GM12878 (cell line): ENCODE data around the gene STOML3. TPM values are rescaled to one million over a fixed set of nuclear protein-coding genes. Genes with fewer than 3 reads are reported as not detected.
A peak's percentile ranks its signal among the peaks of the same experiment; 100 is the strongest.

Experiments
- ATAC-seq: fragments of 200-7000 bp; cut with Tn5 transposase; 3 replicates; pipeline ENCODE4 v1.9.1; 2020; ENCODE audit warnings: mild to moderate bottlenecking, moderate library complexity
- BruUV-seq: library from RNA; stranded (reverse); fragments of 400-500 nt; replicated peaks from 2 replicates; lab custom pipeline; 2021; lab: Mats Ljungman, UMichigan
- CTCF ChIA-PET: fragments of 300-600 bp; sonication (Branson Sonifier 250); formaldehyde crosslinking; extraction: SDS; loops from one replicate; lab custom pipeline; 2021; ENCODE audit warnings: inconsistent platforms; lab: Yijun Ruan, JAX
- POLR2A ChIA-PET: fragments of 350-600 bp; formaldehyde crosslinking; extraction: SDS; loops from one replicate; lab custom pipeline; 2021; ENCODE audit warnings: inconsistent platforms; lab: Charles Lee
- RAD21 ChIA-PET: fragments of 300-600 bp; sonication (Branson Sonifier 250); formaldehyde crosslinking; loops from one replicate; lab custom pipeline; 2023; ENCODE audit warnings: antibody characterized with exemption; ENCODE audit not compliant: unreplicated experiment; lab: Charles Lee
- SMC1A ChIA-PET: fragments of 300-600 bp; sonication (Branson Sonifier 250); formaldehyde crosslinking; loops from one replicate; lab custom pipeline; 2023; ENCODE audit not compliant: unreplicated experiment, uncharacterized antibody; lab: Charles Lee
- DNase-seq: peaks from one replicate; pipeline ENCODE4 v3.0.0-alpha.2; 2011; ENCODE audit warnings: low read depth, low spot score
- FAIRE-seq: peaks from 3 replicates; lab custom pipeline; 2011; peaks lifted over from hg19 to GRCh38; lab: Jason Lieb, UNC
- H2AFZ ChIP-seq: 2 replicates; pipeline ENCODE4 v1.6.0; 2011; ENCODE audit warnings: low read depth, low read length, control low read depth; ENCODE audit not compliant: control insufficient read depth
- H3K27ac ChIP-seq: 2 replicates; pipeline ENCODE4 v1.5.1; 2011; ENCODE audit warnings: control low read depth; ENCODE audit not compliant: control insufficient read depth, insufficient read depth
- H3K27me3 ChIP-seq, 2 experiments: replicated peaks in 1 of 2; 2 replicates each; pipeline versions ENCODE4 v1.6.0 to v1.6.1; 2011; ENCODE audit warnings: low read length in 1 of 2; ENCODE audit not compliant: control insufficient read depth in 2 of 2, insufficient read depth in 2 of 2
- H3K36me3 ChIP-seq, 2 experiments: 2 replicates each; pipeline ENCODE4 v1.5.1; 2011; ENCODE audit warnings: low read length in 1 of 2; ENCODE audit not compliant: control insufficient read depth in 2 of 2, insufficient read depth in 2 of 2
- H3K4me1 ChIP-seq: 2 replicates; pipeline ENCODE4 v1.6.1; 2011; ENCODE audit warnings: mild to moderate bottlenecking, low read length, moderate library complexity, mixed read lengths; ENCODE audit not compliant: control insufficient read depth, insufficient read depth
- H3K4me2 ChIP-seq: 2 replicates; pipeline ENCODE4 v1.6.0; 2011; ENCODE audit warnings: control low read depth; ENCODE audit not compliant: control insufficient read depth, insufficient read depth
- H3K4me3 ChIP-seq: fragments of 200-600 bp; sonication (generic); 2 replicates; pipeline ENCODE4 v1.5.1; 2016
- H3K79me2 ChIP-seq: 2 replicates; pipeline ENCODE4 v1.6.0; 2011; ENCODE audit warnings: low read length; ENCODE audit not compliant: control insufficient read depth, insufficient read depth
- H3K9ac ChIP-seq: 2 replicates; pipeline ENCODE4 v1.8.0; 2011; ENCODE audit warnings: low read length, control low read depth, mixed read lengths; ENCODE audit not compliant: control insufficient read depth, insufficient read depth
- H3K9me3 ChIP-seq: replicated peaks from 3 replicates; pipeline ENCODE4 v1.5.1; 2011; ENCODE audit warnings: mild to moderate bottlenecking, low read length; ENCODE audit not compliant: control insufficient read depth, insufficient read depth
- H4K20me1 ChIP-seq: 2 replicates; pipeline ENCODE4 v1.6.0; 2011; ENCODE audit not compliant: control insufficient read depth, insufficient read depth
- CBFB ChIP-seq: IDR thresholded peaks from 2 replicates; pipeline ENCODE4 v1.6.1; 2016; ENCODE audit warnings: antibody characterized with exemption, low read depth
- E4F1 ChIP-seq: fragments of 450-650 bp; IDR thresholded peaks from 2 replicates; pipeline ENCODE4 v1.6.1; 2018; ENCODE audit warnings: borderline replicate concordance, mild to moderate bottlenecking; ENCODE audit not compliant: partially characterized antibody
- EED ChIP-seq: sonication (generic); IDR thresholded peaks from 2 replicates; pipeline ENCODE4 v1.6.1; 2016; ENCODE audit warnings: antibody characterized with exemption, low read depth
- MEF2A ChIP-seq: IDR thresholded peaks from 2 replicates; pipeline ENCODE4 v1.6.1; 2011; ENCODE audit warnings: low read depth, mild to moderate bottlenecking, low read length, moderate library complexity; ENCODE audit not compliant: insufficient read depth
- PKNOX1 ChIP-seq: fragments of 450-650 bp; IDR thresholded peaks from 2 replicates; pipeline ENCODE4 v1.6.1; 2016; ENCODE audit warnings: mild to moderate bottlenecking
- POLR2AphosphoS2 ChIP-seq: IDR thresholded peaks from 2 replicates; pipeline ENCODE4 v1.6.1; 2011; ENCODE audit warnings: low read depth, mild to moderate bottlenecking, low read length, improper control_type of control experiment, moderate library complexity
- SKIL ChIP-seq: fragments of 450-650 bp; IDR thresholded peaks from 2 replicates; pipeline ENCODE4 v1.6.1; 2017; ENCODE audit warnings: mild to moderate bottlenecking, low read depth, inconsistent platforms; ENCODE audit not compliant: poor library complexity, severe bottlenecking
- SREBF2 ChIP-seq: IDR thresholded peaks from 2 replicates; pipeline ENCODE4 v1.6.1; 2012; ENCODE audit warnings: mild to moderate bottlenecking, low read length
- YBX1 ChIP-seq: fragments of 450-650 bp; IDR thresholded peaks from 2 replicates; pipeline ENCODE4 v1.6.1; 2016; ENCODE audit warnings: antibody characterized with exemption
- WGBS: methylation state at CpG from one replicate; pipeline ENCODE4 v1.1.6; 2016; ENCODE audit warnings: low lambda C conversion rate; ENCODE audit not compliant: insufficient replicate concordance, insufficient coverage; ENCODE audit errors: missing lambda C conversion rate; 5-methylcytosine and 5-hydroxymethylcytosine counted together
- in situ Hi-C: fragments of 300-500 bp; cut with MboI; formaldehyde crosslinking; loops from 9 replicates; pipeline ENCODE4 v1.14.3; 2018; ENCODE audit warnings: mixed read lengths
- intact Hi-C: fragments of 100-400 bp; cut with micrococcal nuclease; formaldehyde crosslinking; loops from one replicate; pipeline ENCODE4 v1.14.2; 2022; ENCODE audit not compliant: unreplicated experiment
- polyA plus RNA-seq, 11 experiments: library from polyadenylated mRNA; depleted of rRNA in 4 of 11; unstranded in 6 of 11; stranded (reverse) in 5 of 11; fragments of >200 nt; fragmentation: Nextera tagmentation in 4 of 11; fragmentation: Illumina TruSeq in 1 of 11; extraction: Ambion mirVana in 4 of 11; extraction: Trizol in 1 of 11; gene quantifications; 1 replicate in 1 of 11; 2 replicates in 10 of 11; pipeline versions ENCODE4 v1.2.1 to v1.2.3, GENCODE V29; 2011 to 2016; ENCODE audit warnings: inconsistent platforms in 2 of 11, missing spikeins in 2 of 11, low read depth in 1 of 11
- total RNA-seq, 4 experiments: library from RNA; depleted of rRNA in 3 of 4; stranded (reverse); fragments of >200 nt in 3 of 4; fragmentation: Illumina TruSeq in 1 of 4; extraction: Trizol in 1 of 4; gene quantifications; 2 replicates each; pipeline versions ENCODE4 v1.2.1 to v1.2.3, GENCODE V29; 2013 to 2021

The STOML3 gene
- total and polyA plus RNA-seq, 10 of the 15 experiments (the other 5 are each of a cell fraction or from before 2014, with no cell fraction given): not detected

- no TSS peak for BruUV-seq
- Histone ChIP-seq H3K9me3 (no peaks in the 10 kb centered on the region), H3K27ac (no peak overlapping the region), H3K4me1 (no peaks in the 10 kb centered on the region), H3K4me2 (no peak overlapping the region), H3K36me3 (no peaks in the 10 kb centered on the region), H3K9ac (no peak overlapping the region), H3K27me3 (no peaks in the 10 kb centered on the region), H3K79me2 (no peaks in the 10 kb centered on the region), H4K20me1 (no peaks in the 10 kb centered on the region), H3K4me3 (no peak overlapping the region), H2AFZ (no peak overlapping the region)
- ATAC-seq (no peak), FAIRE-seq (no peak), DNase-seq (no peak)
- SMC1A ChIA-PET: no interaction called here
- POLR2A ChIA-PET: no interaction called here
- TF ChIP-seq CBFB (no peak), PKNOX1 (0 out of 2 replicates have a peak, but pooled peaks have one; percentile 38), EED (no peak), POLR2AphosphoS2 (no peak)
- in situ Hi-C loops (no loop called here), intact Hi-C loops (no loop called here)
- CTCF ChIA-PET: no interaction called here
- RAD21 ChIA-PET: no interaction called here
These were observed 35.8 kb downstream of the STOML3 start for GRCh38 chr13:38954844-38955243.

- no peak overlapping the region for H3K4me2 ChIP-seq
- CTCF ChIA-PET: no interaction called here
- no peaks in the 10 kb centered on the region for H3K36me3 ChIP-seq
- H3K79me2 ChIP-seq: no peaks in the 10 kb centered on the region
- POLR2A ChIA-PET: no interaction called here
- ATAC-seq: no peak
- intact Hi-C loops: no loop called here
- 4% methylated on average over 2 of the region's 2 CpGs for WGBS
- RAD21 ChIA-PET: no interaction called here
- no peaks in the 10 kb centered on the region for H4K20me1 ChIP-seq
- in situ Hi-C loops: no loop called here
- H3K27me3 ChIP-seq: no peaks in the 10 kb centered on the region
- H3K4me1 ChIP-seq: no peaks in the 10 kb centered on the region
- DNase-seq: no peak
- no peak overlapping the region for H2AFZ ChIP-seq
- no peak overlapping the region for H3K4me3 ChIP-seq
- H3K9me3 ChIP-seq: no peaks in the 10 kb centered on the region
- no peak overlapping the region for H3K9ac ChIP-seq
- SMC1A ChIA-PET: no interaction called here
- no peak for FAIRE-seq
- H3K27ac ChIP-seq: no peak overlapping the region
- no TSS peak for BruUV-seq
- TF ChIP-seq E4F1: no peak
- no peak for TF ChIP-seq YBX1
- TF ChIP-seq SREBF2: no peak
- TF ChIP-seq SKIL: no peak
- no peak for TF ChIP-seq MEF2A
These were observed 36.3 kb downstream of the STOML3 start for GRCh38 chr13:38954291-38954690.
